Pancreas (tissue), 10 donors: ENCODE measurements around the gene NEK5. TPM values are rescaled to one million over a fixed set of nuclear protein-coding genes. Genes with fewer than 3 reads are reported as not detected.

Source experiments
- ATAC-seq, 4 donors: fragments of 200-7000 bp; cut with Tn5 transposase; one replicate each; pipeline versions ENCODE4 v1.8.0 to v1.9.1; 2020; ENCODE audit warnings: mild to moderate bottlenecking in 4 of 4, moderate library complexity in 4 of 4
- DNase-seq, 6 donors: peaks; one replicate each; pipeline ENCODE4 v3.0.0-alpha.2; 2020
- FAIRE-seq: peaks from 2 replicates; lab custom pipeline; 2012; peaks lifted over from hg19 to GRCh38; lab: Jason Lieb, UNC
- H3K27ac ChIP-seq, 4 donors: fragments of 200-600 bp; sonication (generic); 1 replicate in 3 of 4; 2 replicates in 1 of 4; pipeline versions ENCODE4 v1.5.0 to v1.8.0; 2020
- H3K27me3 ChIP-seq, 4 donors: fragments of 200-600 bp; one replicate each; pipeline ENCODE4 v1.8.0; 2021
- H3K36me3 ChIP-seq, 3 donors: fragments of 200-600 bp; sonication (generic) in 1 of 3; one replicate each; pipeline versions ENCODE4 v1.5.0 to v1.8.0; 2020 to 2021
- H3K4me1 ChIP-seq, 3 donors: fragments of 200-600 bp; one replicate each; pipeline ENCODE4 v1.8.0; 2021
- H3K4me3 ChIP-seq, 4 donors: fragments of 200-600 bp; sonication (generic) in 2 of 4; one replicate each; pipeline versions ENCODE4 v1.5.0 to v1.8.0; 2020 to 2021
- H3K9me3 ChIP-seq, 4 donors: fragments of 200-600 bp; one replicate each; pipeline ENCODE4 v1.8.0; 2021
- WGBS, 2 donors: extraction: QIAGEN DNeasy Blood & Tissue Kit; methylation state at CpG; one replicate each; pipeline ENCODE4 v1.1.7; 2013; 5-methylcytosine and 5-hydroxymethylcytosine counted together
- intact Hi-C, 3 donors: fragments of 100-400 bp; cut with DNase I; formaldehyde crosslinking; loops; one replicate each; pipeline versions ENCODE4 v1.11.1 to v1.14.2; 2022
- polyA plus RNA-seq, 2 donors: library from polyadenylated mRNA; stranded (reverse); fragments of 200-250 nt; gene quantifications; one replicate each; pipeline ENCODE4 v1.2.3, GENCODE V29; 2013
- total RNA-seq, 6 donors: library from RNA; stranded (reverse); fragmentation: NEBNext Ultra II Directional in 4 of 6; extraction: Animal tissue kit (Norgen Biotek cat#: 25700) in 4 of 6; gene quantifications; one replicate each; pipeline versions ENCODE4 v1.2.1 to v1.2.4, GENCODE V29; 2021 to 2023
- TF ChIP-seq, protein P1 (sequence below), 4 donors: fragments of 200-600 bp; sonication (generic) in 3 of 4; IDR thresholded peaks; one replicate each; pipeline versions ENCODE4 v1.5.0 to v1.8.0; 2021; ENCODE audit warnings: antibody characterized with exemption in 4 of 4
- donor health status: healthy with polysubstance abuse.
- donor health status: DM: no; HTN: no; CAD: no; lungs with moderate emphysema.
- donor health status: DM: no; HTN: no; CAD: no.
- donor health status: control.
- donor health status: control.
- donor health status: Bipolar disorder and iron deficiency.
- donor health status: DM: yes; HTN: yes; CAD: no.
- donor health status: DM: no; HTN: no; CAD: no.
- donor health status: DM: no; HTN: no; CAD: no.
- donor health status: DM: yes; HTN: yes; CAD: no.

The NEK5 gene
- total and polyA plus RNA-seq, 8 donors: 0.09 to 0.50 (median 0.19) TPM

DNA sequence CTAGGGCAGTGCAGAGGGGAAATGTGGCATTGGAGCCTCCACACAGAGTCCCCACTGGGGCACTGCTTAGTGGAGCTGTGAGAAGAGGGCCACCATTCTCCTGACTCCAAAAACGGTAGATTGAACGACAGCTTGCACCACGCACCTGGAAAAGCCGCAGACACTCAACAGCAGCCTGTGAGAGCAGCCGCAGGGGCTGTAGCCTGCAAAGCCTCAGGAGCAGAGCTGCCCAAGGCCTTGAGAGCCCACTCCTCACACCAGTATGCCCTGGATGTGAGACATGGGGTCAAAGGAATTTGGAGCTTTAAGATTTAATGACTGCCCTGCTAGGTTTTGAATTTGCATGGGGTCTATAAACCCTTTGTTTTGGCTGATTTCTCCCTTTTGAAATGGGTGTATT is 31.7 kb downstream of the NEK5 start:
- WGBS, 2 donors: 89 to 94% methylated on average over 5 of the region's 5 CpGs
- no peaks in the 10 kb centered on the region for H3K36me3 ChIP-seq
- H3K27ac ChIP-seq: no peak overlapping the region
- H3K4me1 ChIP-seq: no peaks in the 10 kb centered on the region
- TF ChIP-seq, protein P1, sequence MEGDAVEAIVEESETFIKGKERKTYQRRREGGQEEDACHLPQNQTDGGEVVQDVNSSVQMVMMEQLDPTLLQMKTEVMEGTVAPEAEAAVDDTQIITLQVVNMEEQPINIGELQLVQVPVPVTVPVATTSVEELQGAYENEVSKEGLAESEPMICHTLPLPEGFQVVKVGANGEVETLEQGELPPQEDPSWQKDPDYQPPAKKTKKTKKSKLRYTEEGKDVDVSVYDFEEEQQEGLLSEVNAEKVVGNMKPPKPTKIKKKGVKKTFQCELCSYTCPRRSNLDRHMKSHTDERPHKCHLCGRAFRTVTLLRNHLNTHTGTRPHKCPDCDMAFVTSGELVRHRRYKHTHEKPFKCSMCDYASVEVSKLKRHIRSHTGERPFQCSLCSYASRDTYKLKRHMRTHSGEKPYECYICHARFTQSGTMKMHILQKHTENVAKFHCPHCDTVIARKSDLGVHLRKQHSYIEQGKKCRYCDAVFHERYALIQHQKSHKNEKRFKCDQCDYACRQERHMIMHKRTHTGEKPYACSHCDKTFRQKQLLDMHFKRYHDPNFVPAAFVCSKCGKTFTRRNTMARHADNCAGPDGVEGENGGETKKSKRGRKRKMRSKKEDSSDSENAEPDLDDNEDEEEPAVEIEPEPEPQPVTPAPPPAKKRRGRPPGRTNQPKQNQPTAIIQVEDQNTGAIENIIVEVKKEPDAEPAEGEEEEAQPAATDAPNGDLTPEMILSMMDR (IDR thresholded peaks at IDR 0.05): no peak
- FAIRE-seq (no peak), ATAC-seq (no peak), DNase-seq (no peak)
- intact Hi-C loops: no loop called here
- no peaks in the 10 kb centered on the region for H3K9me3 ChIP-seq
- no peak overlapping the region for H3K4me3 ChIP-seq
- H3K27me3 ChIP-seq: no peaks in the 10 kb centered on the region

DNA sequence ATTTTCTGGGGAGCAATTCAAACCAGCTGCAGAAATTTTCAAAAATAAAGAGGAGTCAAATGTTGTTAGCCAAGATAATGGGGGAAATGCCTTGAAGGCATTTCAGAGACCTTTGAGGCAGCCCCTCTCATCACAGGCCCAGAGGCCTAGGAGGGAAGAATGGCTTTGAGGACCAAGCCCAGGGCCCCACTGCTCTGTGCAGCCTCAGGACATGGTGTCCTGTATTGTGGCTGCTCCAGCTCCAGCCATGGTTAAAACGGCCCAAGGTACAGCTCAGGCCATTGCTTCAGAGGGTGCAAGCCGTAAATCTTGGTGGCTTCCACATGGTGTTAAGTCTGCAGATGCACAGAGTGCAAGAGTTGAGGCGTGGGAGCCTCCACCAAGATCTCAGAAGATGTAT is 32.1 kb downstream of the NEK5 start:
- no peaks in the 10 kb centered on the region for H3K27me3 ChIP-seq
- no peak overlapping the region for H3K4me3 ChIP-seq
- H3K36me3 ChIP-seq: no peaks in the 10 kb centered on the region
- DNase-seq (no peak), ATAC-seq (no peak), FAIRE-seq (no peak)
- intact Hi-C loops: no loop called here
- no peaks in the 10 kb centered on the region for H3K9me3 ChIP-seq
- TF ChIP-seq, protein P1 (IDR thresholded peaks at IDR 0.05): no peak
- 73 to 84% methylated on average over 3 of the region's 3 CpGs for WGBS, 2 donors
- no peak overlapping the region for H3K27ac ChIP-seq
- no peaks in the 10 kb centered on the region for H3K4me1 ChIP-seq

DNA sequence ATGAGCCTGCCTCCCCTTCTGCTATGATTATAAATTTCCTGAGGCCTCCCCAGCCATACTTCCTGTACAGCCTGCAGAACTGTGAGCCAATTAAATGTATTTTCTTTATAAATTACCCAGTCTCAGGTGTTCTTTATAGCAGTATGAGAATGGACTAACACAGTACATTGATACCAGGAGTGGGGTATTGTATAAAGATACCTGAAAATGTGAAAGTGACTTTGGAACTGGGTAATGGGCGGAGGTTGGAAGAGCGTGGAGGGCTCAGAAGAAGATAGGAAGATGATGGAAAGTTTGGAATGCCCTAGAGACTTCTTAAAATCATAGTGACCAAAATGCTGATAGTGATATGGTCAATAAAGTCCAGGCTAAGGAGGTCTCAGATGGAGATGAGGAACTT is 32.8 kb downstream of the NEK5 start:
- Histone ChIP-seq H3K4me3 (no peak overlapping the region), H3K4me1 (no peaks in the 10 kb centered on the region), H3K27me3 (no peaks in the 10 kb centered on the region), H3K27ac (no peak overlapping the region), H3K36me3 (no peaks in the 10 kb centered on the region), H3K9me3 (no peaks in the 10 kb centered on the region)
- FAIRE-seq (no peak), DNase-seq (no peak), ATAC-seq (no peak)
- WGBS, 2 donors: 92 to 100% methylated on average over 2 of the region's 2 CpGs
- TF ChIP-seq, protein P1 (IDR thresholded peaks at IDR 0.05): no peak
- intact Hi-C loops: no loop called here

DNA sequence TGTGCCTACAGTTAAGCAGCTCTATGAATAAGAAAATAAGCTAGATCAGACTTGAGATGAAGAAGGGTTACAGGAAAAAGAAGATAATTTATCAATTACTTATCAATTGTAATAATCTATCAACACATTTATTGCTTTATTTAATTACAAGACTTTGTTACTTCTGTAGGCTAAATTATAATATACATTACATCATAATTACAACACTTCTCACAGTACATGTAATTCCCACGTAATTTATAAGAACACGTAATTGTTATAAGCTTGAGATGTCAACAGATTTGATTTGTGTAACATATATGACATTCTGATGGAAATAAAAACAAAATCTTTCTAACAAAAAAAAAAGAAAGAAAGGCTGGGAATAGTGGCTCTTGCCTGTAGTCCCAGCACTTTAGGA is 36.8 kb downstream of the NEK5 start:
- H3K4me1 ChIP-seq: no peaks in the 10 kb centered on the region
- no peaks in the 10 kb centered on the region for H3K9me3 ChIP-seq
- intact Hi-C loops: no loop called here
- DNase-seq: no peak
- FAIRE-seq: no peak
- no peak overlapping the region for H3K4me3 ChIP-seq
- 80 to 89% methylated on average over 2 of the region's 2 CpGs for WGBS, 2 donors
- no peak for ATAC-seq
- H3K27me3 ChIP-seq: no peaks in the 10 kb centered on the region
- H3K36me3 ChIP-seq: no peaks in the 10 kb centered on the region
- no peak overlapping the region for H3K27ac ChIP-seq
- TF ChIP-seq, protein P1 (IDR thresholded peaks at IDR 0.05): no peak

DNA sequence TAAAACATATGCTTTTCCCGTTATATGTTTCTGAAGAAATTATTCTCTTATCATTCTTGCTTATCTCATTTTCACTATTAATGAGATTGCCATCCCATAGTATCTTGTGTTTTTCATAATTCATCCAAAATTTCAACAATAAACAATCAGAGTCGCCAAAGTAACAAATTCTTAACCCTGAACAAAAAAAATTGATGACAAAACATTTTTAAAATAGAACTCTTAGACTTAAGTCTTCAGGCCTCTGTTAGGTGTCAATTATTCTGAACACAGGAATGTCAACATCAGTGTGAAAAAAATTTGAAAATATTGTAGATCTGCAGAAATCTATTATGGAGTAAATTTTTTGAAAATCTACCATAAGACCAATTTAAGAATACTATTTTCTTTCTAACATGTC is 37.4 kb downstream of the NEK5 start:
- ATAC-seq (no peak), DNase-seq (no peak), FAIRE-seq (no peak)
- no peak overlapping the region for H3K27ac ChIP-seq
- intact Hi-C loops: no loop called here
- H3K27me3 ChIP-seq: no peaks in the 10 kb centered on the region
- TF ChIP-seq, protein P1 (IDR thresholded peaks at IDR 0.05): no peak
- 53 to 64% methylated on average over 2 of the region's 2 CpGs for WGBS, 2 donors
- no peaks in the 10 kb centered on the region for H3K36me3 ChIP-seq
- H3K4me3 ChIP-seq: no peak overlapping the region
- H3K9me3 ChIP-seq: no peaks in the 10 kb centered on the region
- H3K4me1 ChIP-seq: no peaks in the 10 kb centered on the region
